ENCODE results near the gene PCSK6. TPM values are rescaled to one million over a fixed set of nuclear protein-coding genes. Genes with fewer than 3 reads are reported as not detected.
A peak's percentile ranks its signal among the peaks of the same experiment; 100 is the strongest.

Gene PCSK6
- polyA plus RNA-seq, 1 donor from 2014 or later = 1.1 TPM

- Histone ChIP-seq H3K27me3 (ENCODE audit: insufficient read depth, low read depth, low read length) (no peaks in the 10 kb centered on the region), H3K9ac (ENCODE audit: low read length) (peak overlapping the region; percentile 67), H3K27ac (ENCODE audit: low read length) (peak overlapping the region; percentile 55), H3K79me2 (replicated peaks; ENCODE audit: insufficient read depth, low read length) (peaks cover 17% of the 10 kb centered on the region), H3K9me2 (ENCODE audit: insufficient read depth, low read length) (no peaks in the 10 kb centered on the region), H4K20me1 (ENCODE audit: insufficient read depth) (no peaks in the 10 kb centered on the region), H3F3A (ENCODE audit: insufficient read depth, low read length, poor library complexity, severe bottlenecking) (no peaks in the 10 kb centered on the region), H3K4me3 (ENCODE audit: low read length) (peak overlapping the region; percentile 97), H3K4me2 (ENCODE audit: low read length) (peak overlapping the region; percentile 94), H2AFZ (ENCODE audit: low read depth, low read length) (no peak overlapping the region), H3K9me3 (ENCODE audit: low read length) (no peaks in the 10 kb centered on the region), H3K36me3 (ENCODE audit: insufficient read depth, low read length) (no peaks in the 10 kb centered on the region)
- TF ChIP-seq CTCF (IDR thresholded peaks at IDR 0.05; ENCODE audit: poor library complexity, severe bottlenecking) = no peak
- no peak for TF ChIP-seq SMC3 (conservative IDR thresholded peaks at IDR 0.05; ENCODE audit: poor library complexity)
- TF ChIP-seq EZH2 (IDR thresholded peaks at IDR 0.05; ENCODE audit: borderline replicate concordance, insufficient read depth, low read length, poor library complexity, severe bottlenecking) = no peak
- no peak for TF ChIP-seq REST (IDR thresholded peaks at IDR 0.05; ENCODE audit: borderline replicate concordance)
- no peak for TF ChIP-seq POLR2AphosphoS5 (IDR thresholded peaks at IDR 0.05)
- no peak for TF ChIP-seq RAD21 (conservative IDR thresholded peaks at IDR 0.05)
- TF ChIP-seq TAF1 (IDR thresholded peaks at IDR 0.05; ENCODE audit: low read depth) = no peak
- TF ChIP-seq EP300 (conservative IDR thresholded peaks at IDR 0.05; ENCODE audit: poor library complexity, severe bottlenecking) = no peak
- TF ChIP-seq MXI1 (conservative IDR thresholded peaks at IDR 0.05; ENCODE audit: poor library complexity, severe bottlenecking) = no peak
These were observed 212.9 kb downstream of the PCSK6 start for GRCh38 chr15:101276501-101277037.

- Histone ChIP-seq H3K27me3 (ENCODE audit: insufficient read depth, low read depth, low read length) (no peaks in the 10 kb centered on the region), H3K79me2 (replicated peaks; ENCODE audit: insufficient read depth, low read length) (peaks cover 17% of the 10 kb centered on the region), H3K9ac (ENCODE audit: low read length) (no peak overlapping the region), H3K4me3 (ENCODE audit: low read length) (no peak overlapping the region), H4K20me1 (ENCODE audit: insufficient read depth) (no peaks in the 10 kb centered on the region), H3K36me3 (ENCODE audit: insufficient read depth, low read length) (no peaks in the 10 kb centered on the region), H3K4me2 (ENCODE audit: low read length) (no peak overlapping the region), H3K27ac (ENCODE audit: low read length) (no peak overlapping the region), H3K9me3 (ENCODE audit: low read length) (no peaks in the 10 kb centered on the region), H3K9me2 (ENCODE audit: insufficient read depth, low read length) (no peaks in the 10 kb centered on the region), H3F3A (ENCODE audit: insufficient read depth, low read length, poor library complexity, severe bottlenecking) (no peaks in the 10 kb centered on the region), H2AFZ (ENCODE audit: low read depth, low read length) (no peak overlapping the region)
- no peak for TF ChIP-seq EP300 (conservative IDR thresholded peaks at IDR 0.05; ENCODE audit: poor library complexity, severe bottlenecking)
- no peak for TF ChIP-seq CTCF (IDR thresholded peaks at IDR 0.05; ENCODE audit: poor library complexity, severe bottlenecking)
- no peak for TF ChIP-seq POLR2AphosphoS5 (IDR thresholded peaks at IDR 0.05)
- TF ChIP-seq REST (IDR thresholded peaks at IDR 0.05; ENCODE audit: borderline replicate concordance) = no peak
- TF ChIP-seq RAD21 (conservative IDR thresholded peaks at IDR 0.05) = no peak
- no peak for TF ChIP-seq SMC3 (conservative IDR thresholded peaks at IDR 0.05; ENCODE audit: poor library complexity)
- TF ChIP-seq TAF1 (IDR thresholded peaks at IDR 0.05; ENCODE audit: low read depth) = no peak
- no peak for TF ChIP-seq EZH2 (IDR thresholded peaks at IDR 0.05; ENCODE audit: borderline replicate concordance, insufficient read depth, low read length, poor library complexity, severe bottlenecking)
- no peak for TF ChIP-seq MXI1 (conservative IDR thresholded peaks at IDR 0.05; ENCODE audit: poor library complexity, severe bottlenecking)
These were observed 214.5 kb downstream of the PCSK6 start for GRCh38 chr15:101275018-101275417.

All from neural cell (in vitro differentiated cells).